RWPE2 (cell line): ENCODE data around the gene HPSE2.
A peak's percentile ranks its signal among the peaks of the same experiment; 100 is the strongest.

Experiments used
- ATAC-seq: fragments of 200-7000 bp; cut with Tn5 transposase; 3 replicates; pipeline ENCODE4 v1.9.1; 2021; ENCODE audit warnings: low read depth
- DNase-seq: peaks from one replicate; pipeline ENCODE4 v3.0.0-alpha.2; 2020; ENCODE audit warnings: low spot score
- H3K27ac ChIP-seq: fragments of 450-650 bp; 2 replicates; pipeline ENCODE4 v1.5.1; 2017; ENCODE audit warnings: mild to moderate bottlenecking; ENCODE audit not compliant: poor library complexity, severe bottlenecking
- H3K27me3 ChIP-seq: fragments of 250-450 bp; sonication (Bioruptor Pico); 2 replicates; pipeline ENCODE4 v1.5.1; 2021; ENCODE audit warnings: mild to moderate bottlenecking, moderate library complexity; ENCODE audit not compliant: insufficient read depth, poor library complexity, severe bottlenecking
- H3K36me3 ChIP-seq: fragments of 250-450 bp; sonication (Bioruptor Pico); 2 replicates; pipeline ENCODE4 v1.5.1; 2020; ENCODE audit warnings: low read depth, mild to moderate bottlenecking, moderate library complexity
- H3K4me1 ChIP-seq: fragments of 250-450 bp; sonication (Bioruptor Pico); 2 replicates; pipeline ENCODE4 v1.5.1; 2021; ENCODE audit warnings: mild to moderate bottlenecking, moderate library complexity; ENCODE audit not compliant: insufficient read depth, poor library complexity, severe bottlenecking
- H3K4me3 ChIP-seq: fragments of 250-450 bp; sonication (Bioruptor Pico); 2 replicates; pipeline ENCODE4 v1.5.1; 2021; ENCODE audit warnings: mild to moderate bottlenecking, moderate library complexity; ENCODE audit not compliant: severe bottlenecking
- H3K9me3 ChIP-seq: fragments of 250-450 bp; sonication (Bioruptor Pico); 2 replicates; pipeline ENCODE4 v1.5.1; 2021; ENCODE audit warnings: mild to moderate bottlenecking, moderate library complexity; ENCODE audit not compliant: severe bottlenecking
- CTCF ChIP-seq: fragments of 450-650 bp; IDR thresholded peaks from one replicate; pipeline ENCODE4 v1.5.1; 2017; ENCODE audit warnings: mild to moderate bottlenecking, moderate library complexity; ENCODE audit not compliant: poor library complexity, severe bottlenecking

HPSE2 gene

GRCh38 chr10:98487649-98488048 is 748.0 kb downstream of the HPSE2 start:
- no peaks in the 10 kb centered on the region for H3K27me3 ChIP-seq
- no peaks in the 10 kb centered on the region for H3K9me3 ChIP-seq
- TF ChIP-seq CTCF: no peak
- H3K27ac ChIP-seq: no peak overlapping the region
- peaks cover 21% of the 10 kb centered on the region for H3K4me1 ChIP-seq
- DNase-seq: no peak
- no peaks in the 10 kb centered on the region for H3K36me3 ChIP-seq
- no peak for ATAC-seq
- no peak overlapping the region for H3K4me3 ChIP-seq

- Histone ChIP-seq H3K27ac (no peak overlapping the region), H3K4me1 (peaks cover 21% of the 10 kb centered on the region), H3K27me3 (no peaks in the 10 kb centered on the region), H3K36me3 (no peaks in the 10 kb centered on the region), H3K4me3 (no peak overlapping the region), H3K9me3 (no peaks in the 10 kb centered on the region)
- DNase-seq (no peak), ATAC-seq (peak; percentile 35; the same call in 2 of the 3 replicates)
- no peak for TF ChIP-seq CTCF
These were observed 749.2 kb downstream of the HPSE2 start for GRCh38 chr10:98486421-98486820.

- TF ChIP-seq CTCF: no peak
- Histone ChIP-seq H3K4me3 (no peak overlapping the region), H3K9me3 (no peaks in the 10 kb centered on the region), H3K27me3 (no peaks in the 10 kb centered on the region), H3K4me1 (peaks cover 21% of the 10 kb centered on the region), H3K36me3 (no peaks in the 10 kb centered on the region), H3K27ac (no peak overlapping the region)
- no peak for ATAC-seq
- no peak for DNase-seq
These were observed 749.7 kb downstream of the HPSE2 start for GRCh38 chr10:98485959-98486358.

GRCh38 chr10:98483658-98484057 is 752.0 kb downstream of the HPSE2 start:
- Histone ChIP-seq H3K4me1 (peaks cover 5% of the 10 kb centered on the region), H3K27ac (no peak overlapping the region), H3K27me3 (no peaks in the 10 kb centered on the region), H3K9me3 (no peaks in the 10 kb centered on the region), H3K36me3 (no peaks in the 10 kb centered on the region), H3K4me3 (no peak overlapping the region)
- ATAC-seq (no peak), DNase-seq (no peak)
- TF ChIP-seq CTCF: no peak

GRCh38 chr10:98482096-98482495 is 753.6 kb downstream of the HPSE2 start:
- no peaks in the 10 kb centered on the region for H3K9me3 ChIP-seq
- H3K27me3 ChIP-seq: no peaks in the 10 kb centered on the region
- H3K27ac ChIP-seq: no peak overlapping the region
- ATAC-seq (no peak), DNase-seq (no peak)
- H3K4me1 ChIP-seq: no peaks in the 10 kb centered on the region
- H3K36me3 ChIP-seq: no peaks in the 10 kb centered on the region
- H3K4me3 ChIP-seq: no peak overlapping the region
- no peak for TF ChIP-seq CTCF
